ENCODE results near the gene FOSB. TPM values are rescaled to one million over a fixed set of nuclear protein-coding genes. Genes with fewer than 3 reads are reported as not detected.

The FOSB gene
- total RNA-seq, 3 donors from 2014 or later, result 29.8 to 109 (median 38.4) TPM

- TF ChIP-seq, protein P1, sequence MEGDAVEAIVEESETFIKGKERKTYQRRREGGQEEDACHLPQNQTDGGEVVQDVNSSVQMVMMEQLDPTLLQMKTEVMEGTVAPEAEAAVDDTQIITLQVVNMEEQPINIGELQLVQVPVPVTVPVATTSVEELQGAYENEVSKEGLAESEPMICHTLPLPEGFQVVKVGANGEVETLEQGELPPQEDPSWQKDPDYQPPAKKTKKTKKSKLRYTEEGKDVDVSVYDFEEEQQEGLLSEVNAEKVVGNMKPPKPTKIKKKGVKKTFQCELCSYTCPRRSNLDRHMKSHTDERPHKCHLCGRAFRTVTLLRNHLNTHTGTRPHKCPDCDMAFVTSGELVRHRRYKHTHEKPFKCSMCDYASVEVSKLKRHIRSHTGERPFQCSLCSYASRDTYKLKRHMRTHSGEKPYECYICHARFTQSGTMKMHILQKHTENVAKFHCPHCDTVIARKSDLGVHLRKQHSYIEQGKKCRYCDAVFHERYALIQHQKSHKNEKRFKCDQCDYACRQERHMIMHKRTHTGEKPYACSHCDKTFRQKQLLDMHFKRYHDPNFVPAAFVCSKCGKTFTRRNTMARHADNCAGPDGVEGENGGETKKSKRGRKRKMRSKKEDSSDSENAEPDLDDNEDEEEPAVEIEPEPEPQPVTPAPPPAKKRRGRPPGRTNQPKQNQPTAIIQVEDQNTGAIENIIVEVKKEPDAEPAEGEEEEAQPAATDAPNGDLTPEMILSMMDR (IDR thresholded peaks at IDR 0.05), result no peak
- TF ChIP-seq POLR2AphosphoS5 (IDR thresholded peaks at IDR 0.05), result no peak
- no peak for TF ChIP-seq POLR2A (IDR thresholded peaks at IDR 0.05)
Measured at GRCh38 chr19:45464852-45465441, 2.8 kb upstream of the FOSB start.

DNA sequence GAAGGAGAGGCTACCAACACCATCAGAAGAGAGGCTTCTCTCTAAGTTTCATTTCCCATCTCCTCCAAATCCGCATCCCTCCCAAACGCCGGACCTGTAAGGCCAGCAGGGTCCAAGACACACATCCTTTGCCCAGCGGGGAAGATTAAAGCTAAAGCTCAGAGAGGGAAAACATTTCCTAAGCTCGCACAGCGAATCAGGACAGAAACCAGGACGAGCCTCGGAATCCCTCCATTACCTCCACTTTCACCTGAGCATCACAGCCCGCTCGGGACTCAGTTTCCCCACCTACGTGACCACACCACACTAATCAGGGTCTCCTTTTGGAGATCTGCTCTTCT lies 711 bp upstream of the FOSB start:
- H3K36me3 ChIP-seq, result no peaks in the 10 kb centered on the region
- no peaks in the 10 kb centered on the region for H3K27me3 ChIP-seq
- H3K4me3 ChIP-seq, result peak overlapping the region; percentile 76 to 85 (median 84)
- H3K4me1 ChIP-seq, result peaks cover 5 to 8% of the 10 kb centered on the region in 2 donors
- TF ChIP-seq POLR2A (IDR thresholded peaks at IDR 0.05) (no peak), POLR2AphosphoS5 (IDR thresholded peaks at IDR 0.05) (no peak)
- TF ChIP-seq, protein P1 (IDR thresholded peaks at IDR 0.05), result no peak
- intact Hi-C loops (cut with DNase I; ENCODE audit: low total_unique reads), result no loop called here
- peak overlapping the region; percentile 99 to 100 for H3K27ac ChIP-seq
- no peak for DNase-seq (ENCODE audit: low spot score in 2 of 2)
- no peaks in the 10 kb centered on the region for H3K9me3 ChIP-seq

More at GRCh38 chr19:45464852-45465441, 2.8 kb upstream of the FOSB start:
- Histone ChIP-seq H3K9me3 (no peaks in the 10 kb centered on the region), H3K4me1 (peaks cover 3 to 5% of the 10 kb centered on the region in 2 donors), H3K4me3 (no peak overlapping the region), H3K36me3 (no peaks in the 10 kb centered on the region), H3K27ac (no peak overlapping the region), H3K27me3 (no peaks in the 10 kb centered on the region)
- no peak for DNase-seq (ENCODE audit: low spot score in 2 of 2)
- intact Hi-C loops (cut with DNase I; ENCODE audit: low total_unique reads), result no loop called here

DNA sequence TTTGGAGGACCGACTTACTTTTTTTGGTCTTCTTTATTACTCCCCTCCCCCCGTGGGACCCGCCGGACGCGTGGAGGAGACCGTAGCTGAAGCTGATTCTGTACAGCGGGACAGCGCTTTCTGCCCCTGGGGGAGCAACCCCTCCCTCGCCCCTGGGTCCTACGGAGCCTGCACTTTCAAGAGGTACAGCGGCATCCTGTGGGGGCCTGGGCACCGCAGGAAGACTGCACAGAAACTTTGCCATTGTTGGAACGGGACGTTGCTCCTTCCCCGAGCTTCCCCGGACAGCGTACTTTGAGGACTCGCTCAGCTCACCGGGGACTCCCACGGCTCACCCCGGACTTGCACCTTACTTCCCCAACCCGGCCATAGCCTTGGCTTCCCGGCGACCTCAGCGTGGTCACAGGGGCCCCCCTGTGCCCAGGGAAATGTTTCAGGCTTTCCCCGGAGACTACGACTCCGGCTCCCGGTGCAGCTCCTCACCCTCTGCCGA lies 409 bp downstream of the FOSB start:
- DNase-seq (ENCODE audit: low spot score in 2 of 2), result no peak
- peak overlapping the region; percentile 76 to 85 (median 84) for H3K4me3 ChIP-seq
- no peaks in the 10 kb centered on the region for H3K27me3 ChIP-seq
- H3K4me1 ChIP-seq, result peaks cover 5 to 8% of the 10 kb centered on the region in 2 donors
- intact Hi-C loops (cut with DNase I; ENCODE audit: low total_unique reads), result no loop called here
- H3K36me3 ChIP-seq, result no peaks in the 10 kb centered on the region
- TF ChIP-seq POLR2AphosphoS5 (IDR thresholded peaks at IDR 0.05) (peak in 1 of 3 donors; percentile 91), POLR2A (IDR thresholded peaks at IDR 0.05) (peak; percentile 1)
- TF ChIP-seq, protein P1 (IDR thresholded peaks at IDR 0.05), result peak in 2 of 3 donors; percentile 8 to 15
- H3K27ac ChIP-seq, result peak overlapping the region; percentile 99 to 100
- H3K9me3 ChIP-seq, result no peaks in the 10 kb centered on the region

DNA sequence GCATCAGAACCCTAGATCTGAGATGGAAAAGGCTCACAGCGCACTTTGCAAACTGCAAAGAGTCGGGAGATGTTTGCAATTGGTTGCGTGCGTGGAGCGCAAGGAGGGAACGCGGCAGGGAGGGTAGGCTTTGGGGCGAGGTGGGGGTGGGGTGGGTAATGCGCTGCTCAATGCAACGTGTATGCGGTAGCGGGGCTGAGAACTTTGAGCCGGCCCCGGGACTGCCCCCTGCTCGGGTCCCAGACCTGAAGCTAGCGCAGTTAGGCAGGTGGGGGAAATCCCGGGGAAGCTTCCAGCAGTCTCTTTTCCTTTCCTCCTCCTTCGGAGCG lies 971 bp downstream of the FOSB start:
- Histone ChIP-seq H3K27me3 (no peaks in the 10 kb centered on the region), H3K4me1 (peaks cover 5 to 8% of the 10 kb centered on the region in 2 donors), H3K4me3 (peak overlapping the region; percentile 76 to 85 (median 84)), H3K36me3 (no peaks in the 10 kb centered on the region), H3K27ac (peak overlapping the region; percentile 99 to 100), H3K9me3 (no peaks in the 10 kb centered on the region)
- no peak for DNase-seq (ENCODE audit: low spot score in 2 of 2)
- TF ChIP-seq, protein P1 (IDR thresholded peaks at IDR 0.05), result no peak
- no peak for TF ChIP-seq POLR2A (IDR thresholded peaks at IDR 0.05)
- TF ChIP-seq POLR2AphosphoS5 (IDR thresholded peaks at IDR 0.05), result no peak
- intact Hi-C loops (cut with DNase I; ENCODE audit: low total_unique reads), result no loop called here

- intact Hi-C loops (cut with DNase I; ENCODE audit: low total_unique reads), result no loop called here
- H3K27me3 ChIP-seq, result no peaks in the 10 kb centered on the region
- peak overlapping the region; percentile 99 to 100 for H3K27ac ChIP-seq
- peak overlapping the region; percentile 76 to 85 (median 84) for H3K4me3 ChIP-seq
- peaks cover 5 to 8% of the 10 kb centered on the region in 2 donors for H3K4me1 ChIP-seq
- peak; percentile 94 to 95 for DNase-seq (ENCODE audit: low spot score in 2 of 2)
- no peaks in the 10 kb centered on the region for H3K9me3 ChIP-seq
- TF ChIP-seq POLR2A (IDR thresholded peaks at IDR 0.05) (peak; percentile 50), POLR2AphosphoS5 (IDR thresholded peaks at IDR 0.05) (peak; percentile 87 to 97 (median 97))
- TF ChIP-seq, protein P1 (IDR thresholded peaks at IDR 0.05), result peak in 1 of 3 donors; percentile 22
- no peaks in the 10 kb centered on the region for H3K36me3 ChIP-seq
Measured at GRCh38 chr19:45469132-45469944, 1.5 kb downstream of the FOSB start.

Data from breast epithelium (tissue), 4 donors.